Heart left ventricle (tissue), 13 donors: ENCODE measurements around the gene EIF4E2.

Experiments used
- CTCF ChIP-seq, 12 donors: fragments of 200-600 bp; sonication (generic) in 4 of 12; IDR thresholded peaks; one replicate each; pipeline versions ENCODE4 v1.5.0 to v1.8.0; 2018 to 2022; ENCODE audit warnings: antibody characterized with exemption in 12 of 12, mild to moderate bottlenecking in 5 of 12
- POLR2A ChIP-seq, 2 donors: fragments of 450-650 bp; IDR thresholded peaks; one replicate each; pipeline ENCODE4 v1.6.1; 2017; ENCODE audit warnings: antibody characterized with exemption in 2 of 2, mild to moderate bottlenecking in 2 of 2, moderate library complexity in 2 of 2
- donor health status: ischemic (EF 13 %, LVEDD 7.1; RV severe dilation, severe dysfunction).
- donor health status: DM: no; HTN: yes; CAD: no.
- donor health status: DM: no; HTN: no; CAD: no.
- donor health status: ischemic (EF 25% LVEDD 6.9; RV normal size, moderate dysfunction).
- donor health status: ischemic (EF 25% LVEDD 5.7; RV mildly dilated, moderate dysfunction).
- donor health status: ischemic (EF 35%, LVEDD 5.7; RV mildly dilated, moderate dysfunction).
- donor health status: nonischemic (EF 11% LVEDD 7.7; RV severe dilation, severe dysfunction).
- donor health status: DM: yes; HTN: yes; CAD: no.
- donor health status: PGD.
- donor health status: ischemic (EF 29% LVEDD 5.4; RV normal size, mild dysfunction).
- donor health status: nonischemic (EF 23%, LVEDD 6.1; RV moderate dilation, normal function).

DNA sequence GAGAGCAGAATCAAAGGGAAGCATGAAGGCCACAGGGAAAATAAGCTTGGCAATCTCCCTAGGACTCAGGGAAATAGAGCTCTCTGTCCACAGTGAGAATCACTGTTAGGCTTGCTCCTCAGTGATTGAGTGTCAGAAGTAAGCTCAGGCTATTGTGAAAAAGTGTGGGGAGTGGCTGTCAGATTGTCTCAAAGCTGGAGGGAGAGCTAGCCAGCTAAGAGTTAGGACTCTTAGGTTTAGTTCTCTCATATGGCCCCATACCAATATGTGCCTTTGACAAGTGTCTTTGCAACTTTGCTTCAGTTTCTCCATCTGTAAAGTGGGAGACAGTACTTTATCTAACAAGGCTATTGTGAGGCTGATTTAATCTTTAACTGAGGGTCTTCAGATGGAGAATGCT lies 17.2 kb downstream of the EIF4E2 start:
- TF ChIP-seq POLR2A (IDR thresholded peaks at IDR 0.05) (no peak), CTCF (IDR thresholded peaks at IDR 0.05) (no peak)
